GM13977 (cell line): ENCODE measurements around the gene EFS.

Experiments
- DNase-seq: peaks from one replicate; pipeline ENCODE4 v3.0.0; 2012; ENCODE audit warnings: low spot score
- CTCF ChIP-seq: IDR thresholded peaks from 2 replicates; pipeline ENCODE4 v1.5.1; 2012; ENCODE audit warnings: mild to moderate bottlenecking, control low read depth; ENCODE audit not compliant: insufficient read depth; ENCODE audit errors: extremely low read depth, missing control alignments
- in situ Hi-C: fragments of 300-500 bp; cut with MboI; formaldehyde crosslinking; loops from one replicate; pipeline ENCODE4 v1.12.0; 2022; ENCODE audit warnings: low sequenced_read_pairs, low pct_unique_long_range_greater_than_20kb, mixed read lengths, inconsistent platforms; ENCODE audit not compliant: unreplicated experiment

The EFS gene

GRCh38 chr14:23362200-23362599 lies 2.8 kb downstream of the EFS start:
- in situ Hi-C loops = no loop called here
- no peak for TF ChIP-seq CTCF
- DNase-seq = no peak

- in situ Hi-C loops = no loop called here
- no peak for TF ChIP-seq CTCF
Observed at GRCh38 chr14:23361763-23362162, 3.2 kb downstream of the EFS start.

GRCh38 chr14:23361320-23361719 lies 3.7 kb downstream of the EFS start:
- in situ Hi-C loops = no loop called here
- DNase-seq = peak; percentile 62
- TF ChIP-seq CTCF = no peak

More at GRCh38 chr14:23361763-23362162, 3.2 kb downstream of the EFS start:
- no peak for DNase-seq

GRCh38 chr14:23360496-23360895 lies 4.5 kb downstream of the EFS start:
- DNase-seq = no peak
- in situ Hi-C loops = no loop called here
- TF ChIP-seq CTCF = no peak

GRCh38 chr14:23359722-23360447 lies 5.1 kb downstream of the EFS start:
- DNase-seq = no peak
- in situ Hi-C loops = no loop called here
- no peak for TF ChIP-seq CTCF

GRCh38 chr14:23359167-23359626 lies 5.8 kb downstream of the EFS start:
- in situ Hi-C loops = no loop called here
- TF ChIP-seq CTCF = no peak
- DNase-seq = no peak
